ENCODE measurements around the gene TCTN2.
A peak's percentile ranks its signal among the peaks of the same experiment; 100 is the strongest.

The TCTN2 gene

DNA sequence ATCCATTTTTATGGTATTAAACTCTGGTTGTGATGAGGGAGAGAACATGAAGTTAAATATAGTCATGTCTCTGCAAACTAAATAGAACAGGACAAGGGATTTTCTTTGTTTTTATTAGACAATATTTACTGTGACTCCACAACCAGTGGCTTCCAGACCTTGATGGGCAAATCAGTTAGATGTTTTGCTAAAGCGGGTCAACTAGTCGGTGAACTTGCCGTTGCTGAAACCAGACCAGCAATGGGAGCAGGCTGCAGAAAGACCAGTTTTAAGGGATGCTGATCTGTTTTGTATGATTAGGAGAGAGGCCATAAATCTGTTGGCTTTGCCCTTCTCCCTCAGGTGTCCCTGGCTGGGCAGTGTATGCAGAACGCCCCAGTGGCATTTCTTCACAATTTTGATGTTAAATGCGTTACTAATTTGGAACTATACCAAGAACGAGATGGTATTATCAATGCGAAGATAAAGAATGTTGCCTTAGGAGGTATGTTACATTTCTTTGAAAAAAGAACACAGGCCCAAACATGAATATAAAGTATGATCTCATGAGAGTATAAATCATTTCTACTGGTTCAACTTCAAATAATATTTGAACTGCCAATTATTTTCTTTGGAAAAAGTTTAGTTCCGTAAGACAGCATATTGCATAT lies 19.4 kb downstream of the TCTN2 start:
- DNase-seq, result no peak

- DNase-seq, result peak; percentile 13
These were observed 25.3 kb downstream of the TCTN2 start for GRCh38 chr12:123696207-123696606.

- peak; percentile 7 for DNase-seq
These were observed 25.7 kb downstream of the TCTN2 start for GRCh38 chr12:123696646-123697045.

DNA sequence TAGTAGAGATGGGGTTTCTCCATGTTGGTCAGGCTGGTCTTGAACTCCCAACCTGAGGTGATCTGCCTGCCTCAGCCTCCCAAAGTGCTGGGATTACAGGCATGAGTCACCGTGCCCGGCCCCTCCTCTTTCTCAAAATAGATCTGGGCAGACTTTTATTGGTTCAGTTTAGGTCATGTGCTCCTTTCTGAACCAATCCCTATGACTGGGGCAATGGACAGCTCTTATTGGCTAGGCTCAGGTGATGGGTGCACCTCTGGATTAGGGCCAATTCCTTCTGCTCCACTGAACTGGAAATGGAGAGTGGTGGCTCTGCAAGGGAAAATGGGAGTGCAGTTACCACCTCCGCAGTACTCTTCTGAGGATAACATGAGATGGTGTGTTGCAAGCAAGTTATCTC lies 35.0 kb downstream of the TCTN2 start:
- no peak for DNase-seq

- DNase-seq, result no peak
These were observed 36.6 kb downstream of the TCTN2 start for GRCh38 chr12:123707466-123707865.

GRCh38 chr12:123712780-123713319 lies 41.9 kb downstream of the TCTN2 start:
- DNase-seq, result no peak

- no peak for DNase-seq
These were observed 42.5 kb downstream of the TCTN2 start for GRCh38 chr12:123713398-123713797.

DNA sequence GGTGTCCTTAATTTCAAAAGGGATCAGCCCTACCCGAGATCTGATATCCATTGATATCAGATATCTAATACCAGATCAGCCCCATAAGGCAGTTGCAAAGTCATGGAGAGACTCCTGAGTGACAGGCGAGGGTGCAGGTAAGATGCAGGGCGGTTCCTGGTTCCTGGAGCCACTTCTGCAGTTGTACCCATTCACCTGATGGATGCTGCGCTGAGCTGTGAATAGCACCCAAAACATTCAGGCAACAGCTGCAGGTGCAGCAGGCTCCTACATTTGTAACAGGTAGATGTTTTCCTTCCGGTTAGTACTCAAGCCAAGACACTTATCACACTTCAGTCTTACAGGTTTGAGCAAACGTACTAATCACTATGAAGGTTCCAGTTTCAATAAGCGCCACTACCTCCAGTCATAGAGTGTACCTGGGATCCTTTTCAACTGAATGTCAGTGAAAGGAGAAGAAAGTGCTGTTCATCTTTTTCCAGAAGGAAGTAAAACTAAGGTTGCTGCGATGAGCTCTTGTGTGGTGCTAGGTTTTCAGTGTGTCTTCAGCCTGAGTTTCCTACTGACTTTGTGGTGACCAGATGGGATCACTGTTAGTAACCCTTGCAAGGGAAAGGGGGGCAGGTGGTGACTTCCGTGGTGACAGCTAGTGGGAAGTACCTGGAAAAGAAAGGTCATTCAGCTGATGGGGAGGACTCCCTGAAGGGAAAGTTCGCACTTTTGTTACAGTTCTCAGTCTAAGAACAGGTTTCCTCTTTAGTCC lies 43.1 kb downstream of the TCTN2 start:
- no peak for DNase-seq

- DNase-seq, result no peak
These were observed 44.3 kb downstream of the TCTN2 start for GRCh38 chr12:123715195-123715594.

DNA sequence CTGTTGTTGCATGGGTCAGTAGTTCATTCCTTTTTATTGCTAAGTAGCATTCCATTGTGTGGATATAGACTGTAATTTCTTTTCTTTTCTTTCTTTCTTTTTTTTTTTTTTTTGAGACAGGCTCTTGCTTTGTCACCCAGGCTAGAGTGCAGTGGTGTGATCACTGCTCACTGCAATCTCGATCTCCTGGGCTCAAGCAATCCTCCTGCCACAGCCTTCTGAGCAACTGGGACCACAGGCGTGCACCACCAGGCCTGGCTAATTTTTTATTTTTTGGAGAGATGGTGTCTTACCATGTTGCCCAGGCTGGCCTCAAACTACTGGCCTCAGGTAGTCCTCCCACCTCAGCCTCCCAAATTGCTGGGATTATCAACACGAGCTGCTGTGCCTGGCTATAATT lies 46.4 kb downstream of the TCTN2 start:
- no peak for DNase-seq

GRCh38 chr12:123720141-123720814 lies 49.4 kb downstream of the TCTN2 start:
- DNase-seq, result no peak

- DNase-seq, result no peak
These were observed 50.3 kb downstream of the TCTN2 start for GRCh38 chr12:123721245-123721644.

GRCh38 chr12:123723011-123723410 lies 52.1 kb downstream of the TCTN2 start:
- DNase-seq, result no peak

- DNase-seq, result no peak
These were observed 52.9 kb downstream of the TCTN2 start for GRCh38 chr12:123723765-123724164.

DNA sequence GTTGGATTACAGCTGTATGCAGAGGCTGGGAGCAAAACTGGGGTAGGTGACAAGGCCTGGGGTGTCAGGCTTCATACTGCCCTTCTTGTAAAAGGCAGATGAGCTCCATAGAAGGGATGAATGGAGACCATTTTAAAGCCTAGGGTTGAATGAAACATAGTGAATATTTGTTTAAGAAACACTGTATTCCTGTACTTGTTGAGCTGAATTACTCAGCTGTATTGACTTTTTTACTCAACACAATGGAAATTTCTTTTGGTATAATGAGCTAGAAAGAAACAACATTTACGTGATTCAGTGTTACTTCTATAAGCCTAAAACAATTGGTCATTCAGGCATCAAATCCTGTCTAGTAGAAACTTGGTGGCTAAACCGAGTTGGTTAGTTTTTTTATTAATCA lies 55.3 kb downstream of the TCTN2 start:
- DNase-seq, result no peak

DNA sequence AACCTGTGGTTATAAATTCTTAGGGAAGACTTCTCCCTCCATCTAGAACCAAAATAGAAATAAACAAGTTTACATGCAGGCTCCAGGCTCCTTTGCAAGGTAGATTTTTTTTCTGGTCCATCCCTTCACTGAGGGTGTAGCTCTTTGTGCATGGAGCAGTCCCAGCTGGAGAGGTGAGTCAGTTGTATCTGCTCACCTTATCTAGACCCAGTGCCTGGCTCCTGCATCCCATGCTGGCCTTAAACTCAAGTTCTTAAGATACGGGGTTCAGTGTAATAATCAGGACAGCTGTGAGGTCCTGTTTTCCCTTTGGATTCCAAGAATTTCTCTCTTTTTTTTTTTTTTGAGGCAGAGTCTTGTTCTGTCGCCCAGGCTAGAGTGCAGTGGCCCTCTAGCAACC lies 56.0 kb downstream of the TCTN2 start:
- DNase-seq, result no peak

DNA sequence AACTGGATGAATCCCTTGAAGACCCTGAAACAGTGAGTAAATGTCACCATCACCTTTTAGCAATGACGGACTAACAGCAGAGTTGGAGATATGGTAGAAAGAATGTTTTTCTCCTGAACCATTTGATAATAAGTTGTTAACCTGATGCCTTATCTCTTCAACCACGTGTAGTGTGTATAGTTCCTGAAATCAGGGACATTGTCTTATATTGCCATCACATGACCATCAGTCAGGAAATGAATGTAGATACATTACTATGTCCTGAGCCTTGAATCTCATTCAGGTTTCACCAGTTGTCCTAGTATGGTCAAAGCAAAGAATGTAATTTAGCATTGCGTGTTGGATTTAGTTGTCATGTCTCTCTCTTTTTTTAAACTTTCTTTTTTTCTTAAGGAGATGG lies 57.0 kb downstream of the TCTN2 start:
- DNase-seq, result no peak

DNA sequence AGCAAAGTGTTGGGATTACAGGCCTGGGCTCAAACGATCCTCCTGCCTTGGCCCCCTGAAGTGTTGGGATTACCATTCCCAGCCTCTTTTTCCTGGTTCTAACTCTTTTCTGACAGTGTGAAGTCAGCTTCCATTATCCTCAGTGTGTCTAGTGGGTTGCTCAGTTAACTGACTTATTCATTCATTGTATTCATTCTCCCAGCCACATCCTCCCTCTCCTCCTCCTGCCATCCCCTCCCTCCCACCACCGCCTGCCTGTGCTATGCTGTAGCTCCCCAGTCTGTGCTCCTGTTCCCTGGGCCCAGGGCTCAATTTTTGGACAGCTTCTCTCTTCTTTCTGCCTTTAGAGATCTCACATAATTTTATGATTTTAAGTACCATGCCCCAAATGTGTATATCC lies 60.7 kb downstream of the TCTN2 start:
- no peak for DNase-seq

GRCh38 chr12:123732251-123732650 lies 61.3 kb downstream of the TCTN2 start:
- no peak for DNase-seq

GRCh38 chr12:123733229-123733628 lies 62.3 kb downstream of the TCTN2 start:
- no peak for DNase-seq

DNA sequence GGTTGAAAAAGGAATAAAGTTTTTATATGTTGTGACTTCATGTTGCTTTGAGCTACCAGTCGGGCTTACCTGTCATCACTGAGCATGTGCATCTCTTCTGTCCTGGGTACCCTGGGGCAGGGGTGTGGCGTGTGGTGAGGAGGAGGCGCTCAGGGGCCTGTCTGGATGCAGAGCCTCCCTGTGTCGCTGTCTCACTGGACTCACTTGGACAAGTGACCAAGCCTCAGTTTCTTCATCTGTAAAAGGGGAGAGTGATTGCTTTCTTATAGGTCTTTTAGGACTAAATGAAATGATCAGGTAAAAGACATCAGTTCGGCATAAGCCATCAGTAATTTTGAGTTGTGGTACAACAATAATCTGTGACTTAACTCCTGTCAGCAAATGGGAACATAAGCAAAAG lies 63.4 kb downstream of the TCTN2 start:
- DNase-seq, result no peak

GRCh38 chr12:123741937-123742572 lies 71.1 kb downstream of the TCTN2 start:
- DNase-seq, result no peak

DNA sequence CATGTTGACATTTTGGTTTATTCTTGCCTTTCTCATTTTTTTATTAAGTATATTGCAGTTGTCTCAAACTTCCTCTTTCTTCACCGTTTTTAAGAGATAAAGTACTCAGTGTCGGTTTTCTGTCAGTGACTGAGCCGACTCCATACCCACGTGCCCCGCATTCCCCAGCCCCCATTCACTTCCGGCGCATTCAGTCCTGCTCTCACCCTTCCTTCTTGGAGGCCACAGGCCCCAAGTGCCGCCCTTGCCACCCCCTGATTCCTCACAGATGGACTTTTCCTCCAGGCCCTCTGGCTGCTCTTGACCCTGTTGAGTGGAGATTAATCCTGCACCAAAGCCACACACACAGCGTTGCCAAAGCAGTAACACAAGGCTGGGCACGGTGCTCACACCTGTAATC lies 72.1 kb downstream of the TCTN2 start:
- no peak for DNase-seq

All from NCI-H1092 (cell line).